GM18499 (cell line): ENCODE measurements around the gene PLOD3.

Experiments
- ATAC-seq: cut with Tn5 transposase; IDR thresholded peaks from one replicate; pipeline ENCODE4 v1.9.1; 2021; ENCODE audit warnings: moderate number of reproducible peaks; ENCODE audit not compliant: insufficient read depth, unreplicated experiment

The PLOD3 gene

GRCh38 chr7:101186844-101187428 is 30.4 kb downstream of the PLOD3 start:
- no peak for ATAC-seq

- no peak for ATAC-seq
Observed at GRCh38 chr7:101186194-101186593, 31.2 kb downstream of the PLOD3 start.

- ATAC-seq = no peak
Observed at GRCh38 chr7:101185258-101185839, 32.0 kb downstream of the PLOD3 start.

- no peak for ATAC-seq
Observed at GRCh38 chr7:101180130-101180755, 37.1 kb downstream of the PLOD3 start, which contains the start of gene NAT16. NAT16 (minus strand) TSS chr7:101180293; CDS start chr7:101174807, 5,486 bp downstream.

- ATAC-seq = no peak
Observed at GRCh38 chr7:101179713-101180112, 37.7 kb downstream of the PLOD3 start.

- no peak for ATAC-seq
Observed at GRCh38 chr7:101179117-101179516, 38.3 kb downstream of the PLOD3 start.

GRCh38 chr7:101177644-101178043 is 39.7 kb downstream of the PLOD3 start:
- ATAC-seq = no peak

- no peak for ATAC-seq
Observed at GRCh38 chr7:101175664-101176063, 41.7 kb downstream of the PLOD3 start.

- no peak for ATAC-seq
Observed at GRCh38 chr7:101174322-101174854, 43.0 kb downstream of the PLOD3 start.

- no peak for ATAC-seq
Observed at GRCh38 chr7:101173752-101174244, 43.6 kb downstream of the PLOD3 start.

- no peak for ATAC-seq
Observed at GRCh38 chr7:101172854-101173751, 44.3 kb downstream of the PLOD3 start.

- no peak for ATAC-seq
Observed at GRCh38 chr7:101172005-101172853, 45.2 kb downstream of the PLOD3 start.

GRCh38 chr7:101171442-101171837 is 45.9 kb downstream of the PLOD3 start:
- ATAC-seq = no peak

- no peak for ATAC-seq
Observed at GRCh38 chr7:101170617-101171441, 46.6 kb downstream of the PLOD3 start.

- no peak for ATAC-seq
Observed at GRCh38 chr7:101169838-101170551, 47.4 kb downstream of the PLOD3 start.

- ATAC-seq = no peak
Observed at GRCh38 chr7:101169110-101169837, 48.1 kb downstream of the PLOD3 start.

GRCh38 chr7:101168412-101169049 is 48.9 kb downstream of the PLOD3 start:
- no peak for ATAC-seq
